Measurements from ENCODE around the gene HS3ST5.
"Not testable (repeated sequence)": the region's sequence is repeated elsewhere in the genome, so short reads cannot be mapped to it uniquely, and the experiment has no call there.

HS3ST5 gene

GRCh38 chr6:114084327-114084890 is 258.4 kb downstream of the HS3ST5 start:
- no peak for DNase-seq

DNA sequence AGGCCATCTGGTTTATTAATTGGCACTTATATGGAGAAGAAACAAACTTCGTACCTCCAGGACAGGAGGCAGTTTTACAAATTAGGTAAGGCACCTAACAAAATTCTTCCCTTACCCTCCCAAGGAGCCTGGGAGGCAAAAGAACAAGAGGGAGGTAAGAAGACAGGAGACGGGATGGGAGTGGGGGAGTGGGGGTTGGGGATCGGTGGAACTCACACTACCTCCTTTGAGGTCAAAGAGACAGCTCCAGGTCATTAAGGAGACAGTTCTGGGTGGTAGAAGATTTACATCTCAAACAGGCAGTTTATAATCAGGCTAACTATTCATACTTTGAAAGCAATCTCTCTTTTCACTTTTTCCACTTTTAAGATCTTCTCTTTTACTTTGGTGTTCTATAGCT is 259.6 kb downstream of the HS3ST5 start:
- no peak for DNase-seq

- DNase-seq, result no peak
These were observed 261.1 kb downstream of the HS3ST5 start for GRCh38 chr6:114081730-114082129.

GRCh38 chr6:114080891-114081510 is 261.8 kb downstream of the HS3ST5 start:
- no peak for DNase-seq

GRCh38 chr6:114080410-114080809 is 262.4 kb downstream of the HS3ST5 start:
- DNase-seq, result not testable (repeated sequence)

- DNase-seq, result no peak
These were observed 267.0 kb downstream of the HS3ST5 start for GRCh38 chr6:114075777-114076176.

GRCh38 chr6:114075300-114075699 is 267.5 kb downstream of the HS3ST5 start:
- no peak for DNase-seq

DNA sequence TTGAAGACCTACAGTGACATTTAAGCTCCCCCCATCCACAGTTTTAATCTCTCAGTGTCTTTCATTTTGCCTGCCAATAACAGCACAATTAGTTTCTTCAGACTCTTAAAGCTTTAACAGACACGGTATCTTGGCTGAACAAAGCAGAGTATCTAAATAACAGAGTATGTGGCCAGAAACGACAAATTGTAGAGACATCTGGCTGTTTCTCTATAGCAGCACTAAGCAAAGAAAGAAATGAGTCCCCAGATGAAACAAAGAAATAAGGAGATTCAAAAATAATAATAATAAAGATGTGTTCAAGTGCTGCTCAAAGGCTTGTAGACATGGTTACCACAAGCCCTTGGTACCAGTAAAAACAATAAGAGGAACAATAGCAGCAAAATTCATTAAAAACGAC is 274.1 kb downstream of the HS3ST5 start:
- no peak for DNase-seq

DNA sequence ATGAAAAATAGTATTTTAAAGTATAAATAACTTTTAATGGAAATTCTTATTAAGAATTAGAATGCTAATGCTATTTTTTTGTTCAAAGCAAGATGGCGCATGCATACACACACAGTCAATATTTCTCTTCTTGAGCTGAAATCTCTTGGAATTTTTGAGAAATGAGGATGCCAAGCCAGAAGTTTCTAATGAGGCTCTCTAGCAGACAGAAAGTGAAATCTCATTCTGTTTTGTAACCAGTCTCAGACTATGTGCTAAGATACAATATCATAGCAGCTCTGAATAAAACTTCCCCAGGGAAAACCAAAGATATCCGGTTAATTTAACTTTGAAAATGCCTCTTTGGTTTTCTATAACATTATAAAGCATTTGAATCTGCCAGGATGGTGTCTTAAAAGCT is 274.7 kb downstream of the HS3ST5 start:
- DNase-seq, result no peak

- DNase-seq, result no peak
These were observed 278.0 kb downstream of the HS3ST5 start for GRCh38 chr6:114064862-114065261.

DNA sequence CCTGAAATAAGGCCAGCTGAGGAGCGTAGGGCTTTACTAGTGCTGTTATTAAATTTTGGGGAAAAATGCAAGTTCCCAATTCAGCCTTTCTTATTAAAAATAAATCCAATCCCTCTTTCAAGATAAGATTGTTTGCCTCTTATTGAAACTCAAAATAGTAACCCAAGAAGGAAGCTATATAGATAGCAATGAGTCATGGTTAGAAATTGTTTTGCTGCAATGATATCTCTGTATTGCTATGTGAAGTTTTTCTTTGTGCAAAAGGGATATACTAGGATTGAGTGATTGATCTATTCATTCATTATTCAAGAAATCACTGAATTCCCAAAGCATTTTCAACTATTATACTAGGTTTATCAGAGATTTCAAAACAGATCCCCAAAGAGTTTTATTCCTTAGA is 278.9 kb downstream of the HS3ST5 start:
- DNase-seq, result no peak

DNA sequence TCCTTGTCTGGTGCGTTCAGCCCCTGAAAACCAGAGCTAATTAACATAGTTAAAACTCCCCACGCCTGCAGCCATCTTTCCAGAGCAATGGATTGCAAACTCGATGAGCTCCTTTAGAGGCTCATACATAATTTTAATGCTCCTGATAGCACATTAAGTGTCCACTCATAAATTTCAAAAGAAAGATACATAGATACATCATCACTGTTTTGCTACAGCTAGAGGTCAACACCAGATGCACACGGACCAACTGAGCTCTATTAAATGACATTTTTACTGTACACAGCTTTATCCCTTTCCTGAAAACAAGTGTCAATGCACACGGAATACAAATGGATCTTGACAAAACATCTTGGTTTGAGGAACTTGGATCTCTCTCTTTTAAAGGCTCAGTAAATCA is 280.6 kb downstream of the HS3ST5 start:
- DNase-seq, result no peak

DNA sequence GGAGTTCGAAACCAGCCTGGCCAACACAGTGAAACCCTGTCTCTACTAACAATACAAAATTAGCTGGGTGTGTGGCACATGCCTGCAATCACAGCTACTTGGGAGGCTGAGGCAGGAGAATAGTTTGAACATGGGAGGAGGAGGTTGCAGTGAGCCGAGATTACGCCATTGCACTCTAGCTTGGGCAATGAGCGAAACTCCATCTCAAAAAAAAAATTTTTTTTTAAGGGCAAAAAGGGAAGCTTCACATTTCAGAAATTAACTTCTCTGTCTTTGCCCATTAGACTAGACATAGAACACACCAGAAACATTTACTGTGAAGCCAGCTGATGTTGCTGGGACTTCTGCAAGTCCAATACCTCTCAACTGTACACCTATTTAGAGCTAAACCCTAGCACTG is 281.1 kb downstream of the HS3ST5 start:
- no peak for DNase-seq

DNA sequence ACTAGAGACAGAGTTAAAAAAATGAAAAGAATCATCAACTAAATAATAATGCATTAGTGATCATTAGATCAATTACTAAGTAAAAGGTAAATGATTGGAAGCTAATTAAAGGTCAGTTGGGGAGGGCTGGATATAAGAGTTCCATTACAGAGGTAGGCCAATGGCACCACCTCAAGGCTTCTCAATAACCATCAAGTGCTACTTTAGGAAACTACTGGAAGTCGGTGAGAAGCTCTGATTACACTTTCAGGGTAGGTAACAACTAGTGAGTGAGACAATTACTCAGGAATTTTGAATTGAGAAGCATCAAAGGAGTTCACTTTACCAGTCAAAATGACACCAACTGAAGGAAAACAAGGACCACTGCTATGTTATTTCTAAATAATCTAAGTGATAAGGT is 281.7 kb downstream of the HS3ST5 start:
- DNase-seq, result no peak

GRCh38 chr6:114058435-114058834 is 284.4 kb downstream of the HS3ST5 start:
- DNase-seq, result no peak

- no peak for DNase-seq
These were observed 287.1 kb downstream of the HS3ST5 start for GRCh38 chr6:114055763-114056162.

- peak in 1 of 2 experiments; percentile 42 for DNase-seq
These were observed 287.5 kb downstream of the HS3ST5 start for GRCh38 chr6:114055349-114055748.

GRCh38 chr6:114053791-114054190 is 289.0 kb downstream of the HS3ST5 start:
- DNase-seq, result no peak

GRCh38 chr6:114052141-114052540 is 290.7 kb downstream of the HS3ST5 start:
- no peak for DNase-seq

GRCh38 chr6:114051031-114051430 is 291.8 kb downstream of the HS3ST5 start:
- DNase-seq, result no peak

GRCh38 chr6:114049367-114049966 is 293.4 kb downstream of the HS3ST5 start:
- no peak for DNase-seq

DNA sequence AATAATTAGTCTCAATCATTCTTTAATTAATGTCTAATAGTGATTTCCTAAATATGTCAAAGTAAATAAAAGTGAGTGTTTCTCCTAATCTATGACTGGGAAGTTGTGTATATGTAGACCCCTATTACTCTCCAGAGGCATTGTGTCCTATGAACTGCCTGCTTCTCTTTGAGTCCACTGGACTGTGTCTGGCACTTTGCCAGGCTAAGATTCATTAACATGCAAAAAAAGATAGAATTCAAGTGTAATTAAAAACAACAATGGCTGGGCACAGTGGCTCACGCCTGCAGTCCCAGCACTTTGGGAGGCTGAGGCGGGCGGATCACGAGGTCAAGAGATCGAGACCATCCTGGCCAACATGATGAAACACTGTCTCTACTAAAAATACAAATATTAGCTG is 298.3 kb downstream of the HS3ST5 start:
- not testable (repeated sequence) for DNase-seq

GRCh38 chr6:114042267-114043016 is 300.4 kb downstream of the HS3ST5 start:
- DNase-seq, result no peak

- no peak for DNase-seq
These were observed 302.0 kb downstream of the HS3ST5 start for GRCh38 chr6:114040871-114041270.
